K562 (cell line): ENCODE data around the gene MT1HL1.

Source experiments
- ESRRA ChIP-seq: fragments of 450-650 bp; IDR thresholded peaks from 2 replicates; pipeline ENCODE4 v1.6.1; 2014; ENCODE audit warnings: low read depth, mild to moderate bottlenecking, moderate library complexity, borderline replicate concordance
- KDM5B ChIP-seq: fragments of 200-600 bp; sonication (generic); IDR thresholded peaks from 2 replicates; pipeline ENCODE4 v1.6.1; 2012; ENCODE audit warnings: low read depth, mild to moderate bottlenecking, moderate library complexity, low read length, control low read depth, inconsistent platforms; ENCODE audit not compliant: insufficient replicate concordance
- RFX1 ChIP-seq: fragments of 450-650 bp; IDR thresholded peaks from 2 replicates; pipeline ENCODE4 v1.6.1; 2016; ENCODE audit warnings: mild to moderate bottlenecking, moderate library complexity
- RFX5 ChIP-seq: IDR thresholded peaks from 2 replicates; pipeline ENCODE4 v1.6.1; 2011; ENCODE audit warnings: low read depth, mild to moderate bottlenecking, improper control_type of control experiment, low read length
- ZBED1 ChIP-seq: IDR thresholded peaks from 2 replicates; pipeline ENCODE4 v1.6.1; 2014
- ZNF444 ChIP-seq: fragments of 250-450 bp; sonication (Bioruptor Pico); IDR thresholded peaks from 2 replicates; pipeline ENCODE4 v1.4.0; 2020; ENCODE audit warnings: mild to moderate bottlenecking, moderate library complexity
- TF ChIP-seq, protein P1 (sequence below), 3 experiments: IDR thresholded peaks in 2 of 3; conservative IDR thresholded peaks in 1 of 3; 2 replicates each; pipeline ENCODE4 v1.5.1; 2011 to 2012; ENCODE audit warnings: low read length in 3 of 3, mild to moderate bottlenecking in 3 of 3, control low read depth in 2 of 3, improper control_type of control experiment in 1 of 3, inconsistent platforms in 1 of 3, low read depth in 1 of 3, mixed read lengths in 1 of 3, moderate library complexity in 1 of 3; ENCODE audit not compliant: insufficient read depth in 2 of 3
- TF ChIP-seq, protein P2 (sequence below): fragments of 250-450 bp; sonication (Bioruptor Pico); IDR thresholded peaks from 2 replicates; pipeline ENCODE4 v1.5.0; 2022; ENCODE audit warnings: mild to moderate bottlenecking

GRCh38 chr1:237013608-237014007 lies 9.4 kb upstream of the MT1HL1 start:
- TF ChIP-seq, protein P1, sequence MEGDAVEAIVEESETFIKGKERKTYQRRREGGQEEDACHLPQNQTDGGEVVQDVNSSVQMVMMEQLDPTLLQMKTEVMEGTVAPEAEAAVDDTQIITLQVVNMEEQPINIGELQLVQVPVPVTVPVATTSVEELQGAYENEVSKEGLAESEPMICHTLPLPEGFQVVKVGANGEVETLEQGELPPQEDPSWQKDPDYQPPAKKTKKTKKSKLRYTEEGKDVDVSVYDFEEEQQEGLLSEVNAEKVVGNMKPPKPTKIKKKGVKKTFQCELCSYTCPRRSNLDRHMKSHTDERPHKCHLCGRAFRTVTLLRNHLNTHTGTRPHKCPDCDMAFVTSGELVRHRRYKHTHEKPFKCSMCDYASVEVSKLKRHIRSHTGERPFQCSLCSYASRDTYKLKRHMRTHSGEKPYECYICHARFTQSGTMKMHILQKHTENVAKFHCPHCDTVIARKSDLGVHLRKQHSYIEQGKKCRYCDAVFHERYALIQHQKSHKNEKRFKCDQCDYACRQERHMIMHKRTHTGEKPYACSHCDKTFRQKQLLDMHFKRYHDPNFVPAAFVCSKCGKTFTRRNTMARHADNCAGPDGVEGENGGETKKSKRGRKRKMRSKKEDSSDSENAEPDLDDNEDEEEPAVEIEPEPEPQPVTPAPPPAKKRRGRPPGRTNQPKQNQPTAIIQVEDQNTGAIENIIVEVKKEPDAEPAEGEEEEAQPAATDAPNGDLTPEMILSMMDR (IDR thresholded peaks at IDR 0.05 in 2 of 3, conservative IDR thresholded peaks at IDR 0.05 in 1 of 3; ENCODE audit: insufficient read depth in 2 of 3, low read depth in 1 of 3, low read length in 3 of 3): no peak
- TF ChIP-seq KDM5B (no peak), RFX1 (no peak), ZNF444 (CRISPR knock-in tag) (no peak), ESRRA (no peak), ZBED1 (no peak), RFX5 (no peak)
- TF ChIP-seq, protein P2, sequence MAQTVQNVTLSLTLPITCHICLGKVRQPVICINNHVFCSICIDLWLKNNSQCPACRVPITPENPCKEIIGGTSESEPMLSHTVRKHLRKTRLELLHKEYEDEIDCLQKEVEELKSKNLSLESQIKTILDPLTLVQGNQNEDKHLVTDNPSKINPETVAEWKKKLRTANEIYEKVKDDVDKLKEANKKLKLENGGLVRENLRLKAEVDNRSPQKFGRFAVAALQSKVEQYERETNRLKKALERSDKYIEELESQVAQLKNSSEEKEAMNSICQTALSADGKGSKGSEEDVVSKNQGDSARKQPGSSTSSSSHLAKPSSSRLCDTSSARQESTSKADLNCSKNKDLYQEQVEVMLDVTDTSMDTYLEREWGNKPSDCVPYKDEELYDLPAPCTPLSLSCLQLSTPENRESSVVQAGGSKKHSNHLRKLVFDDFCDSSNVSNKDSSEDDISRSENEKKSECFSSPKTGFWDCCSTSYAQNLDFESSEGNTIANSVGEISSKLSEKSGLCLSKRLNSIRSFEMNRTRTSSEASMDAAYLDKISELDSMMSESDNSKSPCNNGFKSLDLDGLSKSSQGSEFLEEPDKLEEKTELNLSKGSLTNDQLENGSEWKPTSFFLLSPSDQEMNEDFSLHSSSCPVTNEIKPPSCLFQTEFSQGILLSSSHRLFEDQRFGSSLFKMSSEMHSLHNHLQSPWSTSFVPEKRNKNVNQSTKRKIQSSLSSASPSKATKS (CRISPR knock-in tag): no peak
